HEK293 (cell line): ENCODE measurements around the gene MYO9B.

ENCODE experiments used
- BCL11A ChIP-seq: fragments of 450-650 bp; formaldehyde crosslinking; IDR thresholded peaks from 2 replicates; pipeline ENCODE4 v1.5.1; 2016; ENCODE audit warnings: low read depth, missing biosample characterization, missing genetic modification characterization
- OSR2 ChIP-seq: fragments of 450-650 bp; formaldehyde crosslinking; IDR thresholded peaks from 2 replicates; pipeline ENCODE4 v1.5.1; 2016; ENCODE audit warnings: missing biosample characterization, missing genetic modification characterization
- PRDM1 ChIP-seq: fragments of 450-650 bp; formaldehyde crosslinking; IDR thresholded peaks from 2 replicates; pipeline ENCODE4; 2016; ENCODE audit warnings: missing biosample characterization, missing genetic modification characterization
- ZBTB21 ChIP-seq: fragments of 450-650 bp; formaldehyde crosslinking; IDR thresholded peaks from 2 replicates; pipeline ENCODE4 v1.5.1; 2017; ENCODE audit warnings: missing biosample characterization, missing genetic modification characterization
- ZBTB8A ChIP-seq: fragments of 450-650 bp; formaldehyde crosslinking; IDR thresholded peaks from 2 replicates; pipeline ENCODE4 v1.5.1; 2016; ENCODE audit warnings: missing biosample characterization, missing genetic modification characterization
- ZFP37 ChIP-seq: fragments of 450-650 bp; formaldehyde crosslinking; IDR thresholded peaks from 2 replicates; pipeline ENCODE4 v1.5.1; 2016; ENCODE audit warnings: missing biosample characterization, missing genetic modification characterization
- ZNF138 ChIP-seq: fragments of 450-650 bp; formaldehyde crosslinking; IDR thresholded peaks from 2 replicates; pipeline ENCODE4 v1.5.1; 2016; ENCODE audit warnings: missing biosample characterization, missing genetic modification characterization, borderline replicate concordance
- ZNF175 ChIP-seq: fragments of 450-650 bp; formaldehyde crosslinking; IDR thresholded peaks from 2 replicates; pipeline ENCODE4 v1.5.1; 2016; ENCODE audit warnings: missing biosample characterization, missing genetic modification characterization
- ZNF2 ChIP-seq: fragments of 450-650 bp; formaldehyde crosslinking; IDR thresholded peaks from 2 replicates; pipeline ENCODE4 v1.5.1; 2016; ENCODE audit warnings: missing biosample characterization, missing genetic modification characterization
- ZNF211 ChIP-seq: fragments of 450-650 bp; formaldehyde crosslinking; IDR thresholded peaks from 2 replicates; pipeline ENCODE4 v1.5.1; 2016; ENCODE audit warnings: low read depth, missing biosample characterization, missing genetic modification characterization
- ZNF292 ChIP-seq: fragments of 450-650 bp; formaldehyde crosslinking; IDR thresholded peaks from 2 replicates; pipeline ENCODE4 v1.5.1; 2016; ENCODE audit warnings: low read depth, missing biosample characterization, missing genetic modification characterization, borderline replicate concordance
- ZNF311 ChIP-seq: fragments of 450-650 bp; formaldehyde crosslinking; IDR thresholded peaks from 2 replicates; pipeline ENCODE4 v1.5.1; 2017; ENCODE audit warnings: missing biosample characterization, missing genetic modification characterization, borderline replicate concordance
- ZNF423 ChIP-seq: fragments of 450-650 bp; formaldehyde crosslinking; IDR thresholded peaks from 2 replicates; pipeline ENCODE4 v1.5.1; 2016; ENCODE audit warnings: missing biosample characterization, missing genetic modification characterization
- ZNF426 ChIP-seq: fragments of 450-650 bp; formaldehyde crosslinking; IDR thresholded peaks from 2 replicates; pipeline ENCODE4 v1.5.1; 2017; ENCODE audit warnings: missing biosample characterization, missing genetic modification characterization, mild to moderate bottlenecking, inconsistent platforms, moderate library complexity
- ZNF48 ChIP-seq: fragments of 450-650 bp; formaldehyde crosslinking; IDR thresholded peaks from 2 replicates; pipeline ENCODE4 v1.5.1; 2016; ENCODE audit warnings: missing biosample characterization, missing genetic modification characterization
- ZNF549 ChIP-seq: fragments of 450-650 bp; IDR thresholded peaks from 2 replicates; pipeline ENCODE4 v1.5.1; 2018; ENCODE audit warnings: missing biosample characterization, missing genetic modification characterization, mild to moderate bottlenecking, inconsistent platforms, moderate library complexity
- ZNF677 ChIP-seq: fragments of 450-650 bp; IDR thresholded peaks from 2 replicates; pipeline ENCODE4 v1.5.0; 2018; ENCODE audit warnings: missing biosample characterization, mild to moderate bottlenecking, missing genetic modification characterization, moderate library complexity
- ZNF776 ChIP-seq: fragments of 450-650 bp; formaldehyde crosslinking; IDR thresholded peaks from 2 replicates; pipeline ENCODE4 v1.5.0; 2017; ENCODE audit warnings: missing biosample characterization, missing genetic modification characterization, borderline replicate concordance
- ZNF777 ChIP-seq: fragments of 450-650 bp; formaldehyde crosslinking; IDR thresholded peaks from 2 replicates; pipeline ENCODE4 v1.5.1; 2017; ENCODE audit warnings: missing biosample characterization, missing genetic modification characterization, borderline replicate concordance
- TF ChIP-seq, protein P1 (sequence below): fragments of 450-650 bp; formaldehyde crosslinking; IDR thresholded peaks from 2 replicates; pipeline ENCODE4 v1.5.1; 2016; ENCODE audit warnings: missing biosample characterization, missing genetic modification characterization
- TF ChIP-seq, protein P2 (sequence below): fragments of 450-650 bp; formaldehyde crosslinking; IDR thresholded peaks from 2 replicates; pipeline ENCODE4 v1.5.1; 2017; ENCODE audit warnings: missing biosample characterization, missing genetic modification characterization
- TF ChIP-seq, protein P3 (sequence below): fragments of 450-650 bp; formaldehyde crosslinking; IDR thresholded peaks from 2 replicates; pipeline ENCODE4 v1.5.1; 2017; ENCODE audit warnings: missing biosample characterization, missing genetic modification characterization
- TF ChIP-seq, protein P4 (sequence below): fragments of 450-650 bp; formaldehyde crosslinking; conservative IDR thresholded peaks from 2 replicates; pipeline ENCODE4 v1.5.1; 2016; ENCODE audit warnings: low read depth, missing biosample characterization, missing genetic modification characterization
- TF ChIP-seq, protein P5 (sequence below): fragments of 450-650 bp; formaldehyde crosslinking; IDR thresholded peaks from 2 replicates; pipeline ENCODE4 v1.5.1; 2016; ENCODE audit warnings: missing biosample characterization, missing genetic modification characterization
- TF ChIP-seq, protein P6 (sequence below): fragments of 450-650 bp; IDR thresholded peaks from 2 replicates; pipeline ENCODE4 v1.5.1; 2018; ENCODE audit warnings: missing biosample characterization, mild to moderate bottlenecking, missing genetic modification characterization

MYO9B gene

DNA sequence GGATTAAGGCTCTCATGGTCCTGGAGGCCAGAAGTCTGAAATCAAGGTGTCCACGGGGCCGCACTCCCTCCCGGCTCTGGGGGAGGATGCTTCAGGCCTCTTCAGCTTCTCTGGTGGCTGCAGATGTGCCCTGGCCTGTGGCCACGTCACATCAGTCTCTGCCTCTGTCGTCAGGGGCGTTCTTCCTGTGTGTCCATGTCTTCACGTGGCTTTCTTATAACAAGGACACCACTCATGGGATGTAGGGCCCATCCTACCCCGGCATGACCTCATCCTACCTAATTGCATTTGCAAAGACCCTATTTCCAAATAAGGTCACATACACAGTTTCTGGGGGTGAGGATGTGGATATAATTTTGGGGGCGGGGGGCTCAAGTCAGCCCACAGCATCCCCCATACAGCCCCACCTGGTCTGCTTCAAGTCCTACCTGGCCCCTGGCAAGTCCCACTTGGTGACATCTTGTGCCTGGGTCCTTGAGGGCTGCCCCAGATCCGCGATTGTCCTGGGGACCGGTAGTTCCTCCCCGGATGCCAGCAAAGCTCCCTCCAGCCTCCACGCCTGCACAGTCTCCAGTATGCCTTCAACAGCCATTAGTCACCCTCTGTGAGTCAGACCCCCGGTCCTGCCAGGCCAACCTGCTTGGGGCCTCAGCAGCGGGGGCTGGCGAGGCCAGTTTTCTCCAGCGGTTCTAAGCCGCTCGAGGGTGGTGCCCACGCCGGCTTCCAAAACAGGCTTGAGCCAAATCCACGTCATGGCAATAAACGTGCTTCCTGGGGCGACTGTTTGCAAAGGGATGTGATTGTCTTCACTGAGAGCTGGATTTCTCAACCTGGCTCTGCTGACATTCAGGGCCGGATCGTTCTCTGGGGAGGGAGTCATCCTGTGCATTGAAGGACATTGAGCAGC lies 32.2 kb downstream of the MYO9B start (continued):
- no peak for TF ChIP-seq OSR2
- TF ChIP-seq ZBTB8A (tag by site-specific recombination) = no peak
- TF ChIP-seq ZNF292 (tag by site-specific recombination) = no peak
- TF ChIP-seq ZNF423 = no peak
- TF ChIP-seq, protein P1, sequence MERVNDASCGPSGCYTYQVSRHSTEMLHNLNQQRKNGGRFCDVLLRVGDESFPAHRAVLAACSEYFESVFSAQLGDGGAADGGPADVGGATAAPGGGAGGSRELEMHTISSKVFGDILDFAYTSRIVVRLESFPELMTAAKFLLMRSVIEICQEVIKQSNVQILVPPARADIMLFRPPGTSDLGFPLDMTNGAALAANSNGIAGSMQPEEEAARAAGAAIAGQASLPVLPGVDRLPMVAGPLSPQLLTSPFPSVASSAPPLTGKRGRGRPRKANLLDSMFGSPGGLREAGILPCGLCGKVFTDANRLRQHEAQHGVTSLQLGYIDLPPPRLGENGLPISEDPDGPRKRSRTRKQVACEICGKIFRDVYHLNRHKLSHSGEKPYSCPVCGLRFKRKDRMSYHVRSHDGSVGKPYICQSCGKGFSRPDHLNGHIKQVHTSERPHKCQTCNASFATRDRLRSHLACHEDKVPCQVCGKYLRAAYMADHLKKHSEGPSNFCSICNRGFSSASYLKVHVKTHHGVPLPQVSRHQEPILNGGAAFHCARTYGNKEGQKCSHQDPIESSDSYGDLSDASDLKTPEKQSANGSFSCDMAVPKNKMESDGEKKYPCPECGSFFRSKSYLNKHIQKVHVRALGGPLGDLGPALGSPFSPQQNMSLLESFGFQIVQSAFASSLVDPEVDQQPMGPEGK (tag by site-specific recombination) = peak; percentile 97
- peak; percentile 46; the same call in 1 of the 2 replicates for TF ChIP-seq ZNF2
- TF ChIP-seq ZNF776 (tag by site-specific recombination) = no peak
- TF ChIP-seq, protein P2, sequence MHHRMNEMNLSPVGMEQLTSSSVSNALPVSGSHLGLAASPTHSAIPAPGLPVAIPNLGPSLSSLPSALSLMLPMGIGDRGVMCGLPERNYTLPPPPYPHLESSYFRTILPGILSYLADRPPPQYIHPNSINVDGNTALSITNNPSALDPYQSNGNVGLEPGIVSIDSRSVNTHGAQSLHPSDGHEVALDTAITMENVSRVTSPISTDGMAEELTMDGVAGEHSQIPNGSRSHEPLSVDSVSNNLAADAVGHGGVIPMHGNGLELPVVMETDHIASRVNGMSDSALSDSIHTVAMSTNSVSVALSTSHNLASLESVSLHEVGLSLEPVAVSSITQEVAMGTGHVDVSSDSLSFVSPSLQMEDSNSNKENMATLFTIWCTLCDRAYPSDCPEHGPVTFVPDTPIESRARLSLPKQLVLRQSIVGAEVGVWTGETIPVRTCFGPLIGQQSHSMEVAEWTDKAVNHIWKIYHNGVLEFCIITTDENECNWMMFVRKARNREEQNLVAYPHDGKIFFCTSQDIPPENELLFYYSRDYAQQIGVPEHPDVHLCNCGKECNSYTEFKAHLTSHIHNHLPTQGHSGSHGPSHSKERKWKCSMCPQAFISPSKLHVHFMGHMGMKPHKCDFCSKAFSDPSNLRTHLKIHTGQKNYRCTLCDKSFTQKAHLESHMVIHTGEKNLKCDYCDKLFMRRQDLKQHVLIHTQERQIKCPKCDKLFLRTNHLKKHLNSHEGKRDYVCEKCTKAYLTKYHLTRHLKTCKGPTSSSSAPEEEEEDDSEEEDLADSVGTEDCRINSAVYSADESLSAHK (tag by site-specific recombination) = no peak
- no peak for TF ChIP-seq BCL11A
- TF ChIP-seq ZFP37 (tag by site-specific recombination) = no peak; the same call in 1 of the 2 replicates
- TF ChIP-seq, protein P3, sequence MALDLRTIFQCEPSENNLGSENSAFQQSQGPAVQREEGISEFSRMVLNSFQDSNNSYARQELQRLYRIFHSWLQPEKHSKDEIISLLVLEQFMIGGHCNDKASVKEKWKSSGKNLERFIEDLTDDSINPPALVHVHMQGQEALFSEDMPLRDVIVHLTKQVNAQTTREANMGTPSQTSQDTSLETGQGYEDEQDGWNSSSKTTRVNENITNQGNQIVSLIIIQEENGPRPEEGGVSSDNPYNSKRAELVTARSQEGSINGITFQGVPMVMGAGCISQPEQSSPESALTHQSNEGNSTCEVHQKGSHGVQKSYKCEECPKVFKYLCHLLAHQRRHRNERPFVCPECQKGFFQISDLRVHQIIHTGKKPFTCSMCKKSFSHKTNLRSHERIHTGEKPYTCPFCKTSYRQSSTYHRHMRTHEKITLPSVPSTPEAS = no peak
- no peak for TF ChIP-seq PRDM1 (tag by site-specific recombination)
- no peak for TF ChIP-seq ZNF549
- no peak for TF ChIP-seq ZNF426 (tag by site-specific recombination)
- no peak for TF ChIP-seq ZNF677
- no peak for TF ChIP-seq ZNF777 (tag by site-specific recombination)
- no peak for TF ChIP-seq ZNF175 (tag by site-specific recombination)
- no peak for TF ChIP-seq ZNF211 (tag by site-specific recombination)
- TF ChIP-seq, protein P4, sequence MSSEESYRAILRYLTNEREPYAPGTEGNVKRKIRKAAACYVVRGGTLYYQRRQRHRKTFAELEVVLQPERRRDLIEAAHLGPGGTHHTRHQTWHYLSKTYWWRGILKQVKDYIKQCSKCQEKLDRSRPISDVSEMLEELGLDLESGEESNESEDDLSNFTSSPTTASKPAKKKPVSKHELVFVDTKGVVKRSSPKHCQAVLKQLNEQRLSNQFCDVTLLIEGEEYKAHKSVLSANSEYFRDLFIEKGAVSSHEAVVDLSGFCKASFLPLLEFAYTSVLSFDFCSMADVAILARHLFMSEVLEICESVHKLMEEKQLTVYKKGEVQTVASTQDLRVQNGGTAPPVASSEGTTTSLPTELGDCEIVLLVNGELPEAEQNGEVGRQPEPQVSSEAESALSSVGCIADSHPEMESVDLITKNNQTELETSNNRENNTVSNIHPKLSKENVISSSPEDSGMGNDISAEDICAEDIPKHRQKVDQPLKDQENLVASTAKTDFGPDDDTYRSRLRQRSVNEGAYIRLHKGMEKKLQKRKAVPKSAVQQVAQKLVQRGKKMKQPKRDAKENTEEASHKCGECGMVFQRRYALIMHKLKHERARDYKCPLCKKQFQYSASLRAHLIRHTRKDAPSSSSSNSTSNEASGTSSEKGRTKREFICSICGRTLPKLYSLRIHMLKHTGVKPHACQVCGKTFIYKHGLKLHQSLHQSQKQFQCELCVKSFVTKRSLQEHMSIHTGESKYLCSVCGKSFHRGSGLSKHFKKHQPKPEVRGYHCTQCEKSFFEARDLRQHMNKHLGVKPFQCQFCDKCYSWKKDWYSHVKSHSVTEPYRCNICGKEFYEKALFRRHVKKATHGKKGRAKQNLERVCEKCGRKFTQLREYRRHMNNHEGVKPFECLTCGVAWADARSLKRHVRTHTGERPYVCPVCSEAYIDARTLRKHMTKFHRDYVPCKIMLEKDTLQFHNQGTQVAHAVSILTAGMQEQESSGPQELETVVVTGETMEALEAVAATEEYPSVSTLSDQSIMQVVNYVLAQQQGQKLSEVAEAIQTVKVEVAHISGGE (tag by site-specific recombination) = no peak
- TF ChIP-seq ZNF48 (tag by site-specific recombination) = no peak
- TF ChIP-seq, protein P5, sequence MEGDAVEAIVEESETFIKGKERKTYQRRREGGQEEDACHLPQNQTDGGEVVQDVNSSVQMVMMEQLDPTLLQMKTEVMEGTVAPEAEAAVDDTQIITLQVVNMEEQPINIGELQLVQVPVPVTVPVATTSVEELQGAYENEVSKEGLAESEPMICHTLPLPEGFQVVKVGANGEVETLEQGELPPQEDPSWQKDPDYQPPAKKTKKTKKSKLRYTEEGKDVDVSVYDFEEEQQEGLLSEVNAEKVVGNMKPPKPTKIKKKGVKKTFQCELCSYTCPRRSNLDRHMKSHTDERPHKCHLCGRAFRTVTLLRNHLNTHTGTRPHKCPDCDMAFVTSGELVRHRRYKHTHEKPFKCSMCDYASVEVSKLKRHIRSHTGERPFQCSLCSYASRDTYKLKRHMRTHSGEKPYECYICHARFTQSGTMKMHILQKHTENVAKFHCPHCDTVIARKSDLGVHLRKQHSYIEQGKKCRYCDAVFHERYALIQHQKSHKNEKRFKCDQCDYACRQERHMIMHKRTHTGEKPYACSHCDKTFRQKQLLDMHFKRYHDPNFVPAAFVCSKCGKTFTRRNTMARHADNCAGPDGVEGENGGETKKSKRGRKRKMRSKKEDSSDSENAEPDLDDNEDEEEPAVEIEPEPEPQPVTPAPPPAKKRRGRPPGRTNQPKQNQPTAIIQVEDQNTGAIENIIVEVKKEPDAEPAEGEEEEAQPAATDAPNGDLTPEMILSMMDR (tag by site-specific recombination) = no peak
- TF ChIP-seq ZNF311 = no peak
- no peak for TF ChIP-seq ZNF138 (tag by site-specific recombination)
- peak; percentile 83 for TF ChIP-seq ZBTB21 (tag by site-specific recombination)
- TF ChIP-seq, protein P6, sequence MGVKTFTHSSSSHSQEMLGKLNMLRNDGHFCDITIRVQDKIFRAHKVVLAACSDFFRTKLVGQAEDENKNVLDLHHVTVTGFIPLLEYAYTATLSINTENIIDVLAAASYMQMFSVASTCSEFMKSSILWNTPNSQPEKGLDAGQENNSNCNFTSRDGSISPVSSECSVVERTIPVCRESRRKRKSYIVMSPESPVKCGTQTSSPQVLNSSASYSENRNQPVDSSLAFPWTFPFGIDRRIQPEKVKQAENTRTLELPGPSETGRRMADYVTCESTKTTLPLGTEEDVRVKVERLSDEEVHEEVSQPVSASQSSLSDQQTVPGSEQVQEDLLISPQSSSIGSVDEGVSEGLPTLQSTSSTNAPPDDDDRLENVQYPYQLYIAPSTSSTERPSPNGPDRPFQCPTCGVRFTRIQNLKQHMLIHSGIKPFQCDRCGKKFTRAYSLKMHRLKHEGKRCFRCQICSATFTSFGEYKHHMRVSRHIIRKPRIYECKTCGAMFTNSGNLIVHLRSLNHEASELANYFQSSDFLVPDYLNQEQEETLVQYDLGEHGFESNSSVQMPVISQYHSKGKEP (tag by site-specific recombination) = no peak
